ENCODE measurements around the gene CLASP2.

The CLASP2 gene

GRCh38 chr3:33597257-33597689, 120.8 kb downstream of the CLASP2 start:
- peak overlapping the region; percentile 13 for H3K27ac Mint-ChIP-seq

GRCh38 chr3:33592999-33593398, 125.1 kb downstream of the CLASP2 start:
- no peak for TF ChIP-seq CTCF (IDR thresholded peaks at IDR 0.05)
- no peak overlapping the region for H3K4me3 Mint-ChIP-seq
- H3K27me3 Mint-ChIP-seq (ENCODE audit: low read depth, poor library complexity), result no peaks in the 10 kb centered on the region
- no peak overlapping the region for H3K27ac Mint-ChIP-seq
- DNase-seq, result no peak
- H3K4me1 Mint-ChIP-seq, result peaks cover under 1% of the 10 kb centered on the region
- H3K9me3 Mint-ChIP-seq, result no peaks in the 10 kb centered on the region
- peaks cover 26% of the 10 kb centered on the region for H3K36me3 Mint-ChIP-seq (ENCODE audit: low read depth)

More at GRCh38 chr3:33597257-33597689, 120.8 kb downstream of the CLASP2 start:
- H3K36me3 Mint-ChIP-seq (ENCODE audit: low read depth), result peaks cover 26% of the 10 kb centered on the region
- H3K27me3 Mint-ChIP-seq (ENCODE audit: low read depth, poor library complexity), result no peaks in the 10 kb centered on the region
- no peak for TF ChIP-seq CTCF (IDR thresholded peaks at IDR 0.05)
- DNase-seq, result no peak
- peaks cover 6% of the 10 kb centered on the region for H3K4me1 Mint-ChIP-seq
- no peak overlapping the region for H3K4me3 Mint-ChIP-seq
- H3K9me3 Mint-ChIP-seq, result no peaks in the 10 kb centered on the region

DNA sequence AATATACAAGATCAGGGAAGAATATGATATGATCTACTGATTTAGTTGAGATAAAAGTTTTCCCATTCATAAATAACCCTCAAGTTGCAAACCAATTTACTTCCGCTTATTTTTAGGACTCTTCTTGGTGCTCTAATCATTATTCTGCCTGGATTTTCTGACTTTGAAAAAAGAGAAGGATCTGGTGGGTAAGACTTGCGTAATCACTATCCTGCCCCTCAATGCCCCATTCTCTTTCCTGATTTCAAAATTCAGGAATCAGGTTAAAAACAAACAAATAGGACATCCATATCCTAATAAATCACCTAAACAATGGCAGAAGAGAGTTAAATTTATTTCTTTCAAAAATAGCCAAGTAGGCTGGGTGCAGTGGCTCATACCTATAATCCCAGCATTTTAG, 127.5 kb downstream of the CLASP2 start:
- H3K27ac Mint-ChIP-seq, result no peak overlapping the region
- H3K9me3 Mint-ChIP-seq, result no peaks in the 10 kb centered on the region
- H3K4me1 Mint-ChIP-seq, result no peaks in the 10 kb centered on the region
- H3K4me3 Mint-ChIP-seq, result no peak overlapping the region
- no peaks in the 10 kb centered on the region for H3K27me3 Mint-ChIP-seq (ENCODE audit: low read depth, poor library complexity)
- no peak for TF ChIP-seq CTCF (IDR thresholded peaks at IDR 0.05)
- H3K36me3 Mint-ChIP-seq (ENCODE audit: low read depth), result peaks cover 42% of the 10 kb centered on the region
- DNase-seq, result no peak

GRCh38 chr3:33586402-33586801, 131.7 kb downstream of the CLASP2 start:
- H3K4me1 Mint-ChIP-seq, result peaks cover 9% of the 10 kb centered on the region
- H3K4me3 Mint-ChIP-seq, result no peak overlapping the region
- no peak for DNase-seq
- H3K27me3 Mint-ChIP-seq (ENCODE audit: low read depth, poor library complexity), result no peaks in the 10 kb centered on the region
- peaks cover 39% of the 10 kb centered on the region for H3K36me3 Mint-ChIP-seq (ENCODE audit: low read depth)
- no peak overlapping the region for H3K27ac Mint-ChIP-seq
- TF ChIP-seq CTCF (IDR thresholded peaks at IDR 0.05), result no peak
- no peaks in the 10 kb centered on the region for H3K9me3 Mint-ChIP-seq

DNA sequence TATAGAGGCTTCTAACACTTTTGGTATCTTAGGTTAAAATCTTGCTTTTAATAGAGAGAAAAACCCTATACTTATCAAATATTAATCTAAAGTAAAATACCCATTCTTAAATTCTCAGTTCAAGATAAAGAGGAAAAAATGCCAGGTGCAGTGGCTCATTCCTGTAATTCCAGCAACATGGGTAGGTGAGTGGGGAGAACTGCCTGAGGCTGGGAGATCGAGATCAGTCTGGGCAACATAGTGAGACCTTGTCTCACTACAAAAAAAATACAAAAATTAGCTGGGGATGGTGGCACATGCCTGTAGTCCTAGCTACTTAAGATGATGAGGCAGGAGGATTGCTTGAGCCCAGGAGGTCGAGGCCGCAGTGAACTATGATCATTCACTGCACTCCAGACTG, 135.8 kb downstream of the CLASP2 start:
- no peak for DNase-seq
- Mint-ChIP-seq H3K4me3 (no peak overlapping the region), H3K27me3 (ENCODE audit: low read depth, poor library complexity) (no peaks in the 10 kb centered on the region), H3K36me3 (ENCODE audit: low read depth) (peaks cover 14% of the 10 kb centered on the region), H3K4me1 (peaks cover 9% of the 10 kb centered on the region), H3K9me3 (no peaks in the 10 kb centered on the region), H3K27ac (peak overlapping the region; percentile 90)
- no peak for TF ChIP-seq CTCF (IDR thresholded peaks at IDR 0.05)

DNA sequence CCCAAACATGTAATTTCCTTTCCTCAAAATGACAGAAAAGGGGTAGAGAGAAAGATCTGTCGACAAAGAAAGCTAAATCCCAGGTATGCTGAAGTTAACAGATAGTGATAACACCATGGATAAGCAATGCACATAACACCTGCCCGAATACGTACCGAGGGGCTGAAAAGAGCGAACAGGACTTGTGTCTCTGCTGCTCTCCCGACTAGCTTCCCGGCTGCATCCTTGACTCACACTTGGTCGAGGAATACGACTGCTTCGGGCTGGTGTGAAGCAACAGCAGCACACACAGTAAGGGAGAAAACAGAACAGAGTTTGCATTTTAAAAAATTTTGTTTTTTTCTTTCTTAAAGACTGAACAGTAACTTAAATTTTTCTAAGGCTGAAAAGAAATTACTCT, 136.4 kb downstream of the CLASP2 start:
- no peaks in the 10 kb centered on the region for H3K9me3 Mint-ChIP-seq
- H3K4me1 Mint-ChIP-seq, result peaks cover 9% of the 10 kb centered on the region
- no peaks in the 10 kb centered on the region for H3K27me3 Mint-ChIP-seq (ENCODE audit: low read depth, poor library complexity)
- H3K4me3 Mint-ChIP-seq, result no peak overlapping the region
- DNase-seq, result no peak
- H3K36me3 Mint-ChIP-seq (ENCODE audit: low read depth), result peaks cover 10% of the 10 kb centered on the region
- H3K27ac Mint-ChIP-seq, result no peak overlapping the region
- no peak for TF ChIP-seq CTCF (IDR thresholded peaks at IDR 0.05)

Measured in nephron progenitor cell (in vitro differentiated cells).